ENCODE data around the gene SREK1. TPM values are rescaled to one million over a fixed set of nuclear protein-coding genes. Genes with fewer than 3 reads are reported as not detected.
"Not testable (repeated sequence)": the region's sequence is repeated elsewhere in the genome, so short reads cannot be mapped to it uniquely, and the experiment has no call there.

SREK1 gene
- total RNA-seq, 1 donor from 2014 or later, result 122 TPM

- no peak for TF ChIP-seq CTCF (IDR thresholded peaks at IDR 0.05; ENCODE audit: unreplicated experiment)
- Mint-ChIP-seq H3K9me3 (ENCODE audit: low read depth) (peaks cover 6% of the 10 kb centered on the region), H3K4me1 (ENCODE audit: low read depth) (no peaks in the 10 kb centered on the region), H3K27ac (no peak overlapping the region), H3K4me3 (ENCODE audit: low read depth) (no peak overlapping the region), H3K36me3 (ENCODE audit: insufficient read depth) (no peaks in the 10 kb centered on the region), H3K27me3 (no peaks in the 10 kb centered on the region)
- DNase-seq (ENCODE audit: low spot score, unreplicated experiment), result no peak
Observed at GRCh38 chr5:66129144-66129543, 15.0 kb upstream of the SREK1 start.

DNA sequence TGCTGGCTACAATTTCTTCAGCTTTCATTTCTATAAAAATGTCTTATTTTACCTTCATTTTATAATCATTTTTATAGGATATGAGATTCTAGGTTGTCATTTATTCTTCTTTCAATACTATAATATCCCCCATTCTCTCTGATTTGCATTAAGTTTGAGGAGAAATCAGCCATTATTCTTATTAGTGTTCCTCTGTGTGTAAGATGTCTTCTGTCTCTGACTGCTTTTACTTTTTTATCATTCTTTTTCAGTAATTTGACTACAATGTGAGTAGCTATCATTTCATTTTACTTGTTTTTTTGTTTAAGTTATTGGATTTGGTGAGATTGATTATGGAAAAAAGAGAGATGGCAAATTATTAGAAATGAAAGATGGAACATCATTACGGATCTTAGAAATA, 13.6 kb upstream of the SREK1 start:
- Mint-ChIP-seq H3K36me3 (ENCODE audit: insufficient read depth) (no peaks in the 10 kb centered on the region), H3K9me3 (ENCODE audit: low read depth) (peaks cover 6% of the 10 kb centered on the region), H3K27ac (no peak overlapping the region), H3K4me3 (ENCODE audit: low read depth) (no peak overlapping the region), H3K4me1 (ENCODE audit: low read depth) (no peaks in the 10 kb centered on the region), H3K27me3 (no peaks in the 10 kb centered on the region)
- no peak for TF ChIP-seq CTCF (IDR thresholded peaks at IDR 0.05; ENCODE audit: unreplicated experiment)
- DNase-seq (ENCODE audit: low spot score, unreplicated experiment), result no peak

DNA sequence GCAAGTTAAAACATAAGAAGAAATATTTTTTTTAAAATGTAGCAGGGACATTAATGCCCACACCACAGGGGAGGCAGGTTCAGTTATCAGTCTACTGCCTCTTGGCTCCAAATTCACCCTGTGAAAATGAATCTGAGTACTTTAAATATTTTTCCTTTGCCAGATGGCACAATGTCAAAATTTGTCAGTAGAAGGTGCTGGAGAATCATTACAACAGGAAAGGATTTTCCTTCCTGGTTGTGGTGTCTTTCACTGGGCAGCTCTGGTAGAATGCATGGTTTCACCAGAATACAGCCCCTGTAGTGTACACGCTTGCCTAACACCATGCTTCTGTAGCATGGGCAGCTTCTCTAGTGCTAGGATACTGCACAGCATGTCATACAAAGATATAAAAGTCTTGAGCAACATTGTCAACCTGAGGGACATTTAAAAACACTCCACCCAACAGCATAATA, 9.7 kb upstream of the SREK1 start:
- Mint-ChIP-seq H3K27me3 (no peaks in the 10 kb centered on the region), H3K4me3 (ENCODE audit: low read depth) (no peak overlapping the region), H3K36me3 (ENCODE audit: insufficient read depth) (no peaks in the 10 kb centered on the region), H3K27ac (no peak overlapping the region), H3K4me1 (ENCODE audit: low read depth) (no peaks in the 10 kb centered on the region), H3K9me3 (ENCODE audit: low read depth) (peaks cover 5% of the 10 kb centered on the region)
- no peak for TF ChIP-seq CTCF (IDR thresholded peaks at IDR 0.05; ENCODE audit: unreplicated experiment)
- no peak for DNase-seq (ENCODE audit: low spot score, unreplicated experiment)

- no peak overlapping the region for H3K4me3 Mint-ChIP-seq (ENCODE audit: low read depth)
- no peaks in the 10 kb centered on the region for H3K9me3 Mint-ChIP-seq (ENCODE audit: low read depth)
- H3K36me3 Mint-ChIP-seq (ENCODE audit: insufficient read depth), result no peaks in the 10 kb centered on the region
- no peak for TF ChIP-seq CTCF (IDR thresholded peaks at IDR 0.05; ENCODE audit: unreplicated experiment)
- no peaks in the 10 kb centered on the region for H3K27me3 Mint-ChIP-seq
- DNase-seq (ENCODE audit: low spot score, unreplicated experiment), result no peak
- no peak overlapping the region for H3K27ac Mint-ChIP-seq
- no peaks in the 10 kb centered on the region for H3K4me1 Mint-ChIP-seq (ENCODE audit: low read depth)
Observed at GRCh38 chr5:66136053-66136452, 8.0 kb upstream of the SREK1 start.

DNA sequence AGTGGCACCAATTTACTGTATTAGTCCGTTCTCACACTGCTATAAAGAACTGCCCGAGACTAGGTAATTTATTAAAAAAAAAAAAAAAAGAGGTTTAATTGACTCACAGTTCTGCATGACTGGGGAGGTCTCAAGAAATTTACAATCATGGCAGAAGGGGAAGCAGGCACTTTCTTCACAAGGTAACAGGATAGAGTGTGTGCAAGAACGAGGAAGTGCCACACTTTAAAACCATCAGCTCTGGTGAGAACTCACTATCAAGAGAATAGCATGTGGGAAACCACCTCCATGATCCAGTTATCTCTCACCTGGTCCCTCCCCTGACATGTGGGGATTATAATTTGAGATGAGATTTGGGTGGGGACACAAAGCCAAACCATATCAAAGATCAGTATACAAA, 7.2 kb upstream of the SREK1 start:
- not testable (repeated sequence) for H3K27me3 Mint-ChIP-seq; H3K27ac Mint-ChIP-seq; H3K4me1 Mint-ChIP-seq (ENCODE audit: low read depth); H3K36me3 Mint-ChIP-seq (ENCODE audit: insufficient read depth); H3K9me3 Mint-ChIP-seq (ENCODE audit: low read depth); DNase-seq (ENCODE audit: low spot score, unreplicated experiment); H3K4me3 Mint-ChIP-seq (ENCODE audit: low read depth)

GRCh38 chr5:66138637-66139317, 5.3 kb upstream of the SREK1 start:
- H3K4me3 Mint-ChIP-seq (ENCODE audit: low read depth), result no peak overlapping the region
- peaks cover 4% of the 10 kb centered on the region for H3K4me1 Mint-ChIP-seq (ENCODE audit: low read depth)
- H3K9me3 Mint-ChIP-seq (ENCODE audit: low read depth), result no peaks in the 10 kb centered on the region
- no peak for DNase-seq (ENCODE audit: low spot score, unreplicated experiment)
- H3K27me3 Mint-ChIP-seq, result peaks cover 3% of the 10 kb centered on the region
- no peak overlapping the region for H3K27ac Mint-ChIP-seq
- no peaks in the 10 kb centered on the region for H3K36me3 Mint-ChIP-seq (ENCODE audit: insufficient read depth)
- TF ChIP-seq CTCF (IDR thresholded peaks at IDR 0.05; ENCODE audit: unreplicated experiment), result no peak
